KMS-11 (cell line): ENCODE data around the gene PPP3CB.

Experiments used
- H2AFZ ChIP-seq: fragments of 200-600 bp; sonication (generic); 2 replicates; pipeline ENCODE4 v1.6.1; 2016; ENCODE audit warnings: antibody characterized with exemption, mixed run types, low read depth
- H3K27ac ChIP-seq: fragments of 200-600 bp; sonication (generic); 2 replicates; pipeline ENCODE4 v1.6.1; 2016; ENCODE audit warnings: mild to moderate bottlenecking, mixed run types
- H3K27me3 ChIP-seq: fragments of 200-600 bp; sonication (generic); 2 replicates; pipeline ENCODE4 v1.6.1; 2017; ENCODE audit warnings: mild to moderate bottlenecking, low read depth, mixed run types, moderate library complexity; ENCODE audit not compliant: insufficient read depth
- H3K36me3 ChIP-seq: fragments of 200-600 bp; sonication (generic); 2 replicates; pipeline ENCODE4 v1.6.1; 2017; ENCODE audit warnings: mild to moderate bottlenecking, mixed run types; ENCODE audit not compliant: insufficient read depth
- H3K4me1 ChIP-seq: fragments of 200-600 bp; sonication (generic); 2 replicates; pipeline ENCODE4 v1.6.1; 2016; ENCODE audit warnings: mild to moderate bottlenecking, low read depth, mixed run types; ENCODE audit not compliant: poor library complexity, severe bottlenecking
- H3K4me2 ChIP-seq: fragments of 200-600 bp; sonication (generic); 2 replicates; pipeline ENCODE4 v1.7.0; 2016; ENCODE audit warnings: mild to moderate bottlenecking, mixed run types
- H3K4me3 ChIP-seq: fragments of 200-600 bp; sonication (generic); IDR thresholded peaks from 2 replicates; pipeline ENCODE4 v1.6.1; 2017; ENCODE audit warnings: low read depth, low read length, mixed read lengths; ENCODE audit not compliant: insufficient read depth
- H3K79me2 ChIP-seq: fragments of 200-600 bp; sonication (generic); 2 replicates; pipeline ENCODE4 v1.6.1; 2016; ENCODE audit warnings: low read depth, mixed run types; ENCODE audit not compliant: insufficient read depth
- H3K9ac ChIP-seq: fragments of 200-600 bp; sonication (generic); 2 replicates; pipeline ENCODE4 v1.6.1; 2016; ENCODE audit warnings: mild to moderate bottlenecking, mixed run types
- H4K20me1 ChIP-seq: fragments of 200-600 bp; sonication (generic); 2 replicates; pipeline ENCODE4 v1.6.1; 2016; ENCODE audit warnings: mild to moderate bottlenecking, mixed run types; ENCODE audit not compliant: insufficient read depth
- TF ChIP-seq, protein P1 (sequence below): fragments of 200-600 bp; sonication (generic); conservative IDR thresholded peaks from 2 replicates; pipeline ENCODE4 v1.6.1; 2017; ENCODE audit warnings: low read depth, mild to moderate bottlenecking, antibody characterized with exemption, low read length, moderate library complexity, mixed read lengths

PPP3CB gene

DNA sequence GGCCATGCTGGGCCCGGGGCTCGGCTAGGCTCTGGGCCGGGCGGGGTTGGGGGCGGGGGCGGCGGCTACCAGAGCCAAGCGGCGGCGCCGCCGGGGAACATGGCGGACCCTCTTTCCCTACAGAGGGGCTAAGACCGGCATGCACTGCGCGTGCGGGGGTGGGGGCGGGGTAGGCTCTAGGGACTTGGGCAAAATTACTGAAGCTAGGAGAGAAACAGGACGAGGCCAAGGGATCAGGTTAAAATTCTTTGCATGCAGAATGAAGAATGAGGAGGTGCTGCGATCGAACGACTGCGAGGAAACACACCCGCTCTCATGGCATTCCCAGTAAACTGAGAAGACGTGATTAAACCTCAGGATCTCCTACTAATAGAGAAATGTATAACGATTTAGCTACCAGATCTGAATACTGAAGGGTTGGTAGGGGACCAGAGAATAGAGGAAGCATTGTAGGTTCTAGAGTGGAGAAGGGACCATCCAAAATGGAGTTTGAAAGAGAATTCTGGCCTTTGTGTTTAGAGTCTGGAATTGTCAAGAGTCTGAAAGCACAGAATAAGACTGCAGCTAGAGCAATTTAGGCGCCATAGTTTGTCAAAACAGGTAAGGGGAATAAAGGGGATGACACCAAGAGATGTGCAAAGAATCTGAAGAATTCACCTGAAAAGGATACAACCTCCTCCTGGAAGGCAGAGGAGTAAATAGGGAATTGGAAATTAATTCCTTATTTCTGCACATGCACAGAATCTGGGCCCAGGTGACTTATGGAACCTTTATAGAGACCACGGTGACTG is at the start of gene PPP3CB:
Gene PPP3CB (minus strand): TSS at position 141 of the 791 bp plus-strand sequence. CDS start 135 bp downstream, at position 6.
- TF ChIP-seq, protein P1, sequence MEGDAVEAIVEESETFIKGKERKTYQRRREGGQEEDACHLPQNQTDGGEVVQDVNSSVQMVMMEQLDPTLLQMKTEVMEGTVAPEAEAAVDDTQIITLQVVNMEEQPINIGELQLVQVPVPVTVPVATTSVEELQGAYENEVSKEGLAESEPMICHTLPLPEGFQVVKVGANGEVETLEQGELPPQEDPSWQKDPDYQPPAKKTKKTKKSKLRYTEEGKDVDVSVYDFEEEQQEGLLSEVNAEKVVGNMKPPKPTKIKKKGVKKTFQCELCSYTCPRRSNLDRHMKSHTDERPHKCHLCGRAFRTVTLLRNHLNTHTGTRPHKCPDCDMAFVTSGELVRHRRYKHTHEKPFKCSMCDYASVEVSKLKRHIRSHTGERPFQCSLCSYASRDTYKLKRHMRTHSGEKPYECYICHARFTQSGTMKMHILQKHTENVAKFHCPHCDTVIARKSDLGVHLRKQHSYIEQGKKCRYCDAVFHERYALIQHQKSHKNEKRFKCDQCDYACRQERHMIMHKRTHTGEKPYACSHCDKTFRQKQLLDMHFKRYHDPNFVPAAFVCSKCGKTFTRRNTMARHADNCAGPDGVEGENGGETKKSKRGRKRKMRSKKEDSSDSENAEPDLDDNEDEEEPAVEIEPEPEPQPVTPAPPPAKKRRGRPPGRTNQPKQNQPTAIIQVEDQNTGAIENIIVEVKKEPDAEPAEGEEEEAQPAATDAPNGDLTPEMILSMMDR, result no peak
- H2AFZ ChIP-seq, result peak within 1 kb of the TSS; percentile 83
- H3K9ac ChIP-seq, result peak within 1 kb of the TSS; percentile 82
- peak within 1 kb of the TSS; percentile 32 for H3K4me3 ChIP-seq
- no peaks in the 10 kb centered on the region for H3K36me3 ChIP-seq
- peaks cover 22% of the 10 kb centered on the region for H3K4me1 ChIP-seq
- H3K27me3 ChIP-seq, result no peaks in the 10 kb centered on the region
- no peaks in the 10 kb centered on the region for H4K20me1 ChIP-seq
- H3K27ac ChIP-seq, result peak within 1 kb of the TSS; percentile 91
- H3K4me2 ChIP-seq, result peak within 1 kb of the TSS; percentile 73
- peaks cover 37% of the 10 kb centered on the region for H3K79me2 ChIP-seq

DNA sequence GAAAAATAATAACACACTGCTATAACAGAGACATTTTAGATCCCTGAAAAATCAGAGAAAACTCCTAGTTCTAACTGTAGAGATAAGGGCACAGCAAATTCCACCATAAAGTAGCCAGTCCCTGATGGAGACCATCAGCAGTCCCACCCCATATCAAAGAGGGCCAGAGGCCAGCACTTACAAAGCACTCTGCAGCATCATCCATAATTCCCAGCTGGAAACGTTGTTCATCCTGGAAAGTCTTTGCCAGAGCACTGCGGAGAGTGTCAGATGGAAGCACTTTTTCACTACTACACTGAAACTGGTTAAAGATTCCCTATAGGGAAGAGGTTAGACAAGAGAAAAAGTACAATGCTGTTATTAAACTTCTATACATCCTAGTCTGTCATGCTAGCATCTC is 49.5 kb upstream of the PPP3CB start:
- no peaks in the 10 kb centered on the region for H3K79me2 ChIP-seq
- H3K27ac ChIP-seq, result no peak overlapping the region
- H3K4me2 ChIP-seq, result no peak overlapping the region
- no peaks in the 10 kb centered on the region for H3K27me3 ChIP-seq
- H3K36me3 ChIP-seq, result no peaks in the 10 kb centered on the region
- TF ChIP-seq, protein P1, result no peak
- no peaks in the 10 kb centered on the region for H4K20me1 ChIP-seq
- no peak overlapping the region for H3K9ac ChIP-seq
- no peaks in the 10 kb centered on the region for H3K4me1 ChIP-seq
- H3K4me3 ChIP-seq, result no peak overlapping the region
- H2AFZ ChIP-seq, result no peak overlapping the region

DNA sequence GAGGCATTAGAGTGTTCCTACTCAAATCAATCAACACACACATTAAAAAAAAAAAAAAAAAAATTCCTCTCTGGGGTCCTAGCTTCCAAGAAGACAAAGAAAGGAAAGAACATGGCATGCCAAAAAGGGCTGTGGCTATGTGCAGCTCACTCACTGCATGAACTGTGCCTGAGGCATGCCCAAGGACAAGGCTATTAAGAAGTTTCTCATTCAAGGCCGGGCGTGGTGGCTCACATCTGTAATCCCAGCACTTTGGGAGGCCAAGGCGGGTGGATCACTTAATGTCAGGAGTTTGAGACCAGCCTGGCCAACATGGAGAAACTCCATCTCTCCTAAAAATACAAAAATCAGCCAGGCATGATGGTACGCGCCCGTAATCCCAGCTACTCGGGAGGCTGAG is 41.9 kb upstream of the PPP3CB start:
- no peaks in the 10 kb centered on the region for H3K4me1 ChIP-seq
- H3K4me2 ChIP-seq, result no peak overlapping the region
- H3K79me2 ChIP-seq, result no peaks in the 10 kb centered on the region
- H2AFZ ChIP-seq, result no peak overlapping the region
- H3K4me3 ChIP-seq, result no peak overlapping the region
- no peak overlapping the region for H3K9ac ChIP-seq
- H4K20me1 ChIP-seq, result no peaks in the 10 kb centered on the region
- no peaks in the 10 kb centered on the region for H3K27me3 ChIP-seq
- H3K27ac ChIP-seq, result no peak overlapping the region
- TF ChIP-seq, protein P1, result no peak
- H3K36me3 ChIP-seq, result no peaks in the 10 kb centered on the region

- no peak overlapping the region for H3K9ac ChIP-seq
- H3K4me2 ChIP-seq, result no peak overlapping the region
- no peak overlapping the region for H3K4me3 ChIP-seq
- no peaks in the 10 kb centered on the region for H3K27me3 ChIP-seq
- H3K79me2 ChIP-seq, result no peaks in the 10 kb centered on the region
- no peaks in the 10 kb centered on the region for H4K20me1 ChIP-seq
- TF ChIP-seq, protein P1, result no peak
- H3K4me1 ChIP-seq, result no peaks in the 10 kb centered on the region
- no peak overlapping the region for H2AFZ ChIP-seq
- H3K27ac ChIP-seq, result no peak overlapping the region
- no peaks in the 10 kb centered on the region for H3K36me3 ChIP-seq
These were observed 41.5 kb upstream of the PPP3CB start for GRCh38 chr10:73537288-73537687.
